ENCODE results near the gene ZFYVE27.
"Not testable (repeated sequence)": the region's sequence is repeated elsewhere in the genome, so short reads cannot be mapped to it uniquely, and the experiment has no call there.

The ZFYVE27 gene

GRCh38 chr10:97736902-97737769 is at the start of gene ZFYVE27:
Gene ZFYVE27 (plus strand): TSS chr10:97737128. CDS start chr10:97738478, 1,350 bp downstream.
- peak; percentile 95 for DNase-seq

GRCh38 chr10:97687785-97688781 is 48.8 kb upstream of the ZFYVE27 start:
- DNase-seq, result no peak

- DNase-seq, result no peak
Measured at GRCh38 chr10:97689559-97690020, 47.3 kb upstream of the ZFYVE27 start.

GRCh38 chr10:97690133-97690532 is 46.8 kb upstream of the ZFYVE27 start:
- no peak for DNase-seq

GRCh38 chr10:97698072-97698655 is 38.8 kb upstream of the ZFYVE27 start:
- DNase-seq, result not testable (repeated sequence)

GRCh38 chr10:97701438-97702069 is 35.4 kb upstream of the ZFYVE27 start:
- DNase-seq, result peak; percentile 73

GRCh38 chr10:97703398-97704067 is 33.4 kb upstream of the ZFYVE27 start:
- no peak for DNase-seq

GRCh38 chr10:97704341-97704740 is 32.6 kb upstream of the ZFYVE27 start:
- DNase-seq, result no peak

GRCh38 chr10:97705006-97705670 is 31.8 kb upstream of the ZFYVE27 start:
- DNase-seq, result no peak

GRCh38 chr10:97707134-97707861 is 29.6 kb upstream of the ZFYVE27 start:
- DNase-seq, result no peak

GRCh38 chr10:97708167-97708566 is 28.8 kb upstream of the ZFYVE27 start:
- DNase-seq, result no peak

- peak; percentile 10 for DNase-seq
Measured at GRCh38 chr10:97708976-97709946, 27.7 kb upstream of the ZFYVE27 start.

GRCh38 chr10:97711640-97712572 is 25.0 kb upstream of the ZFYVE27 start:
- no peak for DNase-seq

- peak; percentile 27 for DNase-seq
Measured at GRCh38 chr10:97713339-97713825, 23.5 kb upstream of the ZFYVE27 start, which contains the start of gene MARVELD1. Gene MARVELD1 (plus strand): TSS chr10:97713730. CDS start chr10:97713877, 147 bp downstream.

- peak; percentile 21 for DNase-seq
Measured at GRCh38 chr10:97713826-97714400, 23.0 kb upstream of the ZFYVE27 start.

GRCh38 chr10:97714401-97715258 is 22.3 kb upstream of the ZFYVE27 start:
- DNase-seq, result no peak
